Loucy (cell line): Measurements from ENCODE around the gene OSBPL8.

Source experiments
- H2AFZ ChIP-seq: fragments of 200-600 bp; sonication (generic); 2 replicates; pipeline ENCODE4 v1.6.0; 2016; ENCODE audit warnings: antibody characterized with exemption, mild to moderate bottlenecking, low read length, moderate library complexity
- H3F3A ChIP-seq: fragments of 200-600 bp; 2 replicates; pipeline ENCODE4 v1.6.0; 2016; ENCODE audit warnings: antibody characterized with exemption, low read depth, mild to moderate bottlenecking
- H3K27me3 ChIP-seq: fragments of 200-600 bp; sonication (generic); 2 replicates; pipeline ENCODE4 v1.6.1; 2014; ENCODE audit warnings: low read length, mild to moderate bottlenecking; ENCODE audit not compliant: insufficient read depth, poor library complexity, severe bottlenecking
- H3K36me3 ChIP-seq: fragments of 200-600 bp; sonication (generic); 2 replicates; pipeline ENCODE4 v1.6.1; 2016; ENCODE audit warnings: low read length; ENCODE audit not compliant: insufficient read depth
- H3K4me1 ChIP-seq: fragments of 200-600 bp; sonication (generic); 2 replicates; pipeline ENCODE4 v1.5.1; 2014; ENCODE audit warnings: low read length, mild to moderate bottlenecking; ENCODE audit not compliant: insufficient read depth, poor library complexity, severe bottlenecking
- H3K4me2 ChIP-seq: fragments of 200-600 bp; sonication (generic); 2 replicates; pipeline ENCODE4 v1.6.0; 2014; ENCODE audit warnings: antibody characterized with exemption, low read length, low read depth, mild to moderate bottlenecking; ENCODE audit not compliant: poor library complexity, severe bottlenecking
- H3K4me3 ChIP-seq: fragments of 200-600 bp; sonication (generic); 2 replicates; pipeline ENCODE4 v1.5.1; 2014; ENCODE audit warnings: low read length, mild to moderate bottlenecking, mixed read lengths; ENCODE audit not compliant: poor library complexity, severe bottlenecking
- H3K79me2 ChIP-seq: fragments of 200-600 bp; sonication (generic); 2 replicates; pipeline ENCODE4 v1.6.1; 2014; ENCODE audit warnings: low read length; ENCODE audit not compliant: insufficient read depth
- H3K9ac ChIP-seq: fragments of 200-600 bp; sonication (generic); 2 replicates; pipeline ENCODE4 v1.6.0; 2014; ENCODE audit warnings: mild to moderate bottlenecking, low read depth, low read length, moderate library complexity; ENCODE audit not compliant: poor library complexity, severe bottlenecking
- H3K9me2 ChIP-seq: fragments of 200-600 bp; sonication (generic); replicated peaks from 2 replicates; pipeline ENCODE4 v1.6.1; 2016; ENCODE audit warnings: low read depth, low read length, mixed read lengths
- H3K9me3 ChIP-seq: fragments of 200-600 bp; sonication (generic); 2 replicates; pipeline ENCODE4 v1.6.1; 2014; ENCODE audit warnings: mild to moderate bottlenecking, antibody characterized with exemption, low read length, low read depth; ENCODE audit not compliant: insufficient read depth
- H4K20me1 ChIP-seq: fragments of 200-600 bp; sonication (generic); 2 replicates; pipeline ENCODE4 v1.6.0; 2014; ENCODE audit warnings: antibody characterized with exemption, low read length, mild to moderate bottlenecking; ENCODE audit not compliant: insufficient read depth, poor library complexity, severe bottlenecking
- CTCF ChIP-seq: fragments of 200-600 bp; sonication (generic); conservative IDR thresholded peaks from 2 replicates; pipeline ENCODE4 v1.5.1; 2014; ENCODE audit warnings: mild to moderate bottlenecking, antibody characterized with exemption, low read length
- EZH2phosphoT487 ChIP-seq: fragments of 200-600 bp; IDR thresholded peaks from 2 replicates; pipeline ENCODE4 v1.6.1; 2018; ENCODE audit warnings: antibody characterized with exemption, mild to moderate bottlenecking, moderate library complexity, borderline replicate concordance

OSBPL8 gene

GRCh38 chr12:76303989-76304460 lies 255.5 kb downstream of the OSBPL8 start:
- H2AFZ ChIP-seq, result no peak overlapping the region

GRCh38 chr12:76303365-76303764 lies 256.2 kb downstream of the OSBPL8 start:
- Histone ChIP-seq H3K27me3 (no peaks in the 10 kb centered on the region), H3K9me3 (no peaks in the 10 kb centered on the region), H3K9me2 (no peaks in the 10 kb centered on the region), H3K36me3 (no peaks in the 10 kb centered on the region), H3K4me3 (no peak overlapping the region), H3K9ac (no peak overlapping the region), H3K79me2 (no peaks in the 10 kb centered on the region), H3K4me2 (no peak overlapping the region), H2AFZ (no peak overlapping the region), H4K20me1 (no peaks in the 10 kb centered on the region), H3F3A (no peaks in the 10 kb centered on the region), H3K4me1 (no peaks in the 10 kb centered on the region)
- no peak for TF ChIP-seq EZH2phosphoT487
- no peak for TF ChIP-seq CTCF

More at GRCh38 chr12:76303989-76304460, 255.5 kb downstream of the OSBPL8 start:
- H3K4me3 ChIP-seq, result no peak overlapping the region
- no peak overlapping the region for H3K9ac ChIP-seq
- H3K9me3 ChIP-seq, result no peaks in the 10 kb centered on the region
- H4K20me1 ChIP-seq, result no peaks in the 10 kb centered on the region
- no peaks in the 10 kb centered on the region for H3K4me1 ChIP-seq
- no peak for TF ChIP-seq CTCF
- no peak for TF ChIP-seq EZH2phosphoT487
- H3K27me3 ChIP-seq, result no peaks in the 10 kb centered on the region
- no peaks in the 10 kb centered on the region for H3F3A ChIP-seq
- H3K36me3 ChIP-seq, result no peaks in the 10 kb centered on the region
- H3K4me2 ChIP-seq, result no peak overlapping the region
- no peaks in the 10 kb centered on the region for H3K79me2 ChIP-seq
- H3K9me2 ChIP-seq, result no peaks in the 10 kb centered on the region
